ENCODE measurements around the gene CANT1. TPM values are rescaled to one million over a fixed set of nuclear protein-coding genes. Genes with fewer than 3 reads are reported as not detected.

CANT1 gene
- total RNA-seq, 1 experiment from 2014 or later = 33.0 TPM

GRCh38 chr17:78995022-78995760, 14.4 kb downstream of the CANT1 start:
- TF ChIP-seq CTCF (conservative IDR thresholded peaks at IDR 0.05) = no peak
- Histone ChIP-seq H3K27me3 (ENCODE audit: insufficient read depth, low read length) (no peaks in the 10 kb centered on the region; the same call in 1 of the 2 replicates), H4K5ac (ENCODE audit: insufficient read length, low read depth, low read length) (no peak overlapping the region), H3K4me1 (ENCODE audit: insufficient read depth, low read length) (no peaks in the 10 kb centered on the region), H4K91ac (ENCODE audit: insufficient read length, low read depth, low read length) (no peak overlapping the region), H2BK12ac (ENCODE audit: insufficient read length, low read depth, low read length) (no peak overlapping the region), H3K9me3 (ENCODE audit: control insufficient read depth, low read depth, low read length) (no peaks in the 10 kb centered on the region), H4K8ac (replicated peaks; ENCODE audit: insufficient read length, low read depth, low read length) (no peak overlapping the region), H2BK15ac (ENCODE audit: low read depth, low read length) (no peak overlapping the region), H3K14ac (ENCODE audit: insufficient read depth, low read length) (no peak overlapping the region), H3K79me2 (ENCODE audit: insufficient read depth, low read length) (no peaks in the 10 kb centered on the region), H3T11ph (ENCODE audit: low read length) (no peak overlapping the region), H3K4me2 (ENCODE audit: insufficient read depth, insufficient read length, low read length) (no peak overlapping the region), H2BK20ac (ENCODE audit: low read depth, low read length, poor library complexity, severe bottlenecking) (no peak overlapping the region), H4K20me1 (ENCODE audit: control insufficient read depth, insufficient read depth, insufficient read length) (no peaks in the 10 kb centered on the region), H3K56ac (ENCODE audit: insufficient read length, low read depth, low read length) (no peak overlapping the region), H2AK5ac (ENCODE audit: insufficient read length, low read length) (no peak overlapping the region), H3K23me2 (ENCODE audit: insufficient read length, low read depth, low read length, poor library complexity, severe bottlenecking) (no peaks in the 10 kb centered on the region), H2BK5ac (ENCODE audit: insufficient read length, low read length) (no peak overlapping the region), H3K23ac (ENCODE audit: insufficient read length, low read depth, low read length) (no peak overlapping the region), H2AFZ (ENCODE audit: low read length) (no peak overlapping the region), H3K9ac (ENCODE audit: extremely low read depth, insufficient read length, low read length) (no peak overlapping the region), H3K18ac (ENCODE audit: insufficient read length, low read depth, low read length) (no peak overlapping the region), H3K4ac (ENCODE audit: low read depth, low read length) (no peak overlapping the region), H3K79me1 (ENCODE audit: insufficient read depth, low read depth, low read length, poor library complexity, severe bottlenecking) (no peaks in the 10 kb centered on the region), H3K27ac (ENCODE audit: insufficient read length, low read depth, low read length) (no peak overlapping the region), H2BK120ac (ENCODE audit: low read depth, low read length, poor library complexity, severe bottlenecking) (no peak overlapping the region)
- Mint-ChIP-seq H3K9me3 (no peaks in the 10 kb centered on the region), H3K4me3 (no peak overlapping the region), H3K4me1 (no peaks in the 10 kb centered on the region), H3K27me3 (ENCODE audit: low read depth) (peaks cover 42% of the 10 kb centered on the region), H3K36me3 (ENCODE audit: insufficient read depth in 1 of 3, low read depth in 3 of 3) (peaks cover 16 to 61% (median 35%) of the 10 kb centered on the region in 3 experiments), H3K27ac (no peak overlapping the region; a peak in 1 of 7 replicates)
- WGBS (ENCODE audit: extremely low coverage, insufficient read length, low lambda C conversion rate) = no CpG with 5 or more reads among the region's 34 CpGs
- DNase-seq = no peak
